Neutrophil (primary cell): ENCODE data around the gene POC1A.

Experiments used
- H3K27ac ChIP-seq: fragments of 200-600 bp; sonication (generic); 2 replicates; pipeline ENCODE4 v1.5.1; 2016; ENCODE audit warnings: mild to moderate bottlenecking, moderate library complexity
- H3K27me3 ChIP-seq: fragments of 200-600 bp; sonication (generic); 2 replicates; pipeline ENCODE4 v1.6.0; 2016; ENCODE audit warnings: mild to moderate bottlenecking
- H3K36me3 ChIP-seq: fragments of 200-600 bp; sonication (generic); 2 replicates; pipeline ENCODE4 v1.5.1; 2017
- H3K4me1 ChIP-seq, 2 experiments: fragments of 200-600 bp in 1 of 2; sonication (generic) in 1 of 2; 1 replicate in 1 of 2; 2 replicates in 1 of 2; pipeline versions ENCODE4 v1.5.1 to v1.6.1; 2013 to 2016; ENCODE audit warnings: low read depth in 1 of 2, low read length in 1 of 2, mild to moderate bottlenecking in 1 of 2, moderate library complexity in 1 of 2; ENCODE audit not compliant: control insufficient read depth in 1 of 2, insufficient read depth in 1 of 2
- H3K4me3 ChIP-seq, 2 experiments: fragments of 200-600 bp in 1 of 2; sonication (generic) in 1 of 2; 1 replicate in 1 of 2; 2 replicates in 1 of 2; pipeline ENCODE4 v1.5.1; 2013 to 2016; ENCODE audit warnings: low read depth in 1 of 2, low read length in 1 of 2, mild to moderate bottlenecking in 1 of 2, moderate library complexity in 1 of 2
- H3K9me3 ChIP-seq: fragments of 200-600 bp; sonication (generic); 2 replicates; pipeline ENCODE4 v1.5.1; 2016
- CTCF ChIP-seq: fragments of 200-600 bp; sonication (generic); IDR thresholded peaks from 2 replicates; pipeline ENCODE4 v1.5.1; 2016; ENCODE audit warnings: antibody characterized with exemption

Gene POC1A

GRCh38 chr3:52032702-52033408 lies 121.4 kb downstream of the POC1A start:
- TF ChIP-seq CTCF = no peak
- Histone ChIP-seq H3K4me3 (no peak overlapping the region), H3K27me3 (no peaks in the 10 kb centered on the region), H3K36me3 (no peaks in the 10 kb centered on the region), H3K9me3 (no peaks in the 10 kb centered on the region), H3K27ac (no peak overlapping the region), H3K4me1 (no peaks in the 10 kb centered on the region)

GRCh38 chr3:52031896-52032295 lies 122.3 kb downstream of the POC1A start:
- Histone ChIP-seq H3K4me1 (no peaks in the 10 kb centered on the region), H3K27me3 (no peaks in the 10 kb centered on the region), H3K9me3 (no peaks in the 10 kb centered on the region), H3K36me3 (no peaks in the 10 kb centered on the region), H3K4me3 (no peak overlapping the region), H3K27ac (no peak overlapping the region)
- no peak for TF ChIP-seq CTCF

- no peak overlapping the region for H3K27ac ChIP-seq
- H3K4me1 ChIP-seq = no peaks in the 10 kb centered on the region
- H3K9me3 ChIP-seq = no peaks in the 10 kb centered on the region
- no peak overlapping the region for H3K4me3 ChIP-seq
- no peak for TF ChIP-seq CTCF
- H3K27me3 ChIP-seq = no peaks in the 10 kb centered on the region
- no peaks in the 10 kb centered on the region for H3K36me3 ChIP-seq
These were observed 123.4 kb downstream of the POC1A start for GRCh38 chr3:52030714-52031310.

- TF ChIP-seq CTCF = no peak
These were observed 124.7 kb downstream of the POC1A start for GRCh38 chr3:52029535-52029934.

GRCh38 chr3:52029053-52029452 lies 125.2 kb downstream of the POC1A start:
- Histone ChIP-seq H3K27me3 (no peaks in the 10 kb centered on the region), H3K4me3 (no peak overlapping the region), H3K9me3 (no peaks in the 10 kb centered on the region), H3K4me1 (no peaks in the 10 kb centered on the region), H3K27ac (no peak overlapping the region), H3K36me3 (no peaks in the 10 kb centered on the region)
- TF ChIP-seq CTCF = no peak

More at GRCh38 chr3:52029535-52029934, 124.7 kb downstream of the POC1A start:
- Histone ChIP-seq H3K27ac (no peak overlapping the region), H3K36me3 (no peaks in the 10 kb centered on the region), H3K4me3 (no peak overlapping the region), H3K9me3 (no peaks in the 10 kb centered on the region), H3K4me1 (no peaks in the 10 kb centered on the region), H3K27me3 (no peaks in the 10 kb centered on the region)
